D721Med (cell line): ENCODE results near the gene TMEM141.
"Not testable (repeated sequence)": the region's sequence is repeated elsewhere in the genome, so short reads cannot be mapped to it uniquely, and the experiment has no call there.

Experiments used
- DNase-seq: peaks from one replicate; pipeline ENCODE4 v3.0.0; 2011; ENCODE audit warnings: low spot score; ENCODE audit not compliant: insufficient read length
- FAIRE-seq: peaks from 2 replicates; lab custom pipeline; 2011; peaks lifted over from hg19 to GRCh38; lab: Jason Lieb, UNC
- CTCF ChIP-seq: IDR thresholded peaks from 2 replicates; pipeline ENCODE4 v1.5.1; 2012; ENCODE audit warnings: mild to moderate bottlenecking, control low read depth; ENCODE audit not compliant: insufficient read depth; ENCODE audit errors: missing control alignments

Gene TMEM141

DNA sequence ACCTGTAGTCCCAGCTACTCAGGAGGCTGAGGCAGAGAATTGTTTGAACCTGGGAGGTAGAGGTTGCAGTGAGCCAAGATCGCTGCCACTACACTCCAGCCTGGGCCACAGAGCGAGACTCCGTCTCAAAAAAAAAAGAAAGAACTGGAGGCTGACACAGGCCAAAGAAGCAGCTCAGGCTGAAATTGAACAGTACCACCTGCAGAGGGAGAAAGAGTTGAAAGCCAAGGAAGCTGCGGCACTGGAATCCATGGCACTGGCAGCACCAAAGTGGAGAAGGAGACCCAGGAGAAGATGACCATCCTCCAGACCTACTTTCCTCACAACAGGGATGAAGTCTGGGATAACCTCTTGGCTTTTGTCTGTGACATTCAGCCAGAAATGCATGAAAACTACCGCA lies 11.3 kb upstream of the TMEM141 start:
- DNase-seq, result no peak
- no peak for TF ChIP-seq CTCF
- no peak for FAIRE-seq

GRCh38 chr9:136782452-136782851 lies 8.7 kb upstream of the TMEM141 start:
- no peak for TF ChIP-seq CTCF
- DNase-seq, result no peak
- FAIRE-seq, result no peak

DNA sequence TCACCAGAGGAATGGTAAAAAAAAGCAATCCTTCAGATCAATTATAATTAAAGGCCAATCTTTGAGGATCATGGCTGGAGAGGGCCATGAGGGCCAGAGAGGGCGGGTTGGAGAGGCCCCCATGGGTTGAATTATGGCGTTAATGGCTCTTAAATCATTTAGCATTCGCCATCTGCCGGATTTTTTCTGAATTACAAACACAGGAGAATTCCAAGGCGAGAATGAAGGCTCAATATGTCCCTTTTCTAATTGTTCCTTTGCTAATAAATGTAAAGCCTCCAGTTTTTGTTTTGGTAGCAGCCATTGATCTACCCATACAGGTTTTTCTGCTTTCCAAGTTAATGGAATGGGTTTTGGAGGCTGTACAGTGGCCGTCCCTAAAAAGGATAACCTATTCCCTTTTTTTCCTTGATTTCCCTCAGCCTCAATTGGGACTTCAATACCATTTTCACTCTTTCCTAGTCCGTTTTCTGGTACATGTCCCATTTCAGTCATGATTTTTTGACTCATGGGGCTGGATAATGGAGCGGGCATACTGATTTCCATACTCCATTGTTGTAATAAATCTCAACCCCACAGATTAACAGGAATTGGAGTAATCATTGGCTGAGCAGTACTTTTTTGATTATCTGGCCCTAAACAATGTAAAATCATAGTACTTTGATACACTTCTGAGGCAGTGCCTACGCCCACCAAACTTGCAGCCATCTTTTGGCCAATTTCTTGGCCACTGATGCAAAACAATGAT lies 6.7 kb upstream of the TMEM141 start:
- DNase-seq (no peak), FAIRE-seq (no peak)
- TF ChIP-seq CTCF, result peak; percentile 41

DNA sequence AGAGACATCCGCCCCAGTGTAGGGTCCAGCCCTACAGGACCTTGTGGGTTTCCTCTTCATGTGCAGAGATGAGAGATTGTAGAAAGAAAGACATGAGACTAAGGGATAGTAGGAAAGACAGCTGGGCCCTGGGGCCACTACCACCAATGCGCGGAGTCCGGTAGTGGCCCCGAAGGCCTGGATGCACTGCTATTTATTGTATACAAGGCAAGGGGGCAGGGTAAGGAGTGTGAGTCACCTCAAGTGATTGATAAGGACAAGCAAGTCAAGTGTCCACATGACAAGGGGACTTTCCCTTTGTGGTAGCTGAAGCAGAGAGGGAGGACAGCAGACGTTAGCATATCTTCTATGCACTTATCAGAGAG lies 6.2 kb upstream of the TMEM141 start:
- FAIRE-seq (no peak), DNase-seq (no peak)
- TF ChIP-seq CTCF, result no peak

DNA sequence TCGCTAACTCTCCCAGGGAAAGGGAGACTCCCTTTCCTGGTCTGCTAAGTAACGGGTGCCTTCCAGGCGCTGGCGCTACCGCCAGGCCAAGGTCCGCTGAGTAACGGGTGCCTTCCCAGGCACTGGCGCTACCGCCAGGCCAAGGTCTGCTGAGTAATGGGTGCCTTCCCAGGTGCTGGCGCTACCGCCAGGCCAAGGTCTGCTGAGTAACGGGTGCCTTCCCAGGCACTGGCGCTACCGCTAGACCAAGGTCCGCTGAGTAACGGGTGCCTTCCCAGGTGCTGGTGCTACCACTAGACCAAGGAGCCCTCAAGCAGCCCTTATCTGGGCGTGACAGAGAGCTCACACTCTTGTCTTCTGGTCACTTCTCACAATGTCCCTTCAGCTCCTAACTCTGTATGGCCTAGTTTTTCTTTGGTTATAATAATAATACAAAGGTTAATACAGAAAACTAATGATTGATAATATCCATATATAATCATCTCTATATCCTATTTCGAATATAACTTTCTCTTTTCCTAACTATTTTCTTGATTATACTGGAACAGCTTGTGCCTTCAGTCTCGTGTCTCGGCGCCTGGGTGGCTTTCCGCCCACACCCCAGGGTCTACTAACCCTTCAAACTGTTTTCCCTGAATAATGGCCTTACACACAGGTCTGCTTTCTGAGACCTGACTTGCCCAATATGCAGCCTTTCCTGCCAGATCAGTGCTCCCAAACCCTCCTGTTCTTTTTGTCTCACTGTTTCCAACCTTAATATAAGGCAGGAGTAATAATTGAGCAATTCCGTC lies 5.4 kb upstream of the TMEM141 start:
- FAIRE-seq, DNase-seq: not testable (repeated sequence)

GRCh38 chr9:136786451-136786850 lies 4.7 kb upstream of the TMEM141 start:
- FAIRE-seq (no peak), DNase-seq (no peak)
- no peak for TF ChIP-seq CTCF

DNA sequence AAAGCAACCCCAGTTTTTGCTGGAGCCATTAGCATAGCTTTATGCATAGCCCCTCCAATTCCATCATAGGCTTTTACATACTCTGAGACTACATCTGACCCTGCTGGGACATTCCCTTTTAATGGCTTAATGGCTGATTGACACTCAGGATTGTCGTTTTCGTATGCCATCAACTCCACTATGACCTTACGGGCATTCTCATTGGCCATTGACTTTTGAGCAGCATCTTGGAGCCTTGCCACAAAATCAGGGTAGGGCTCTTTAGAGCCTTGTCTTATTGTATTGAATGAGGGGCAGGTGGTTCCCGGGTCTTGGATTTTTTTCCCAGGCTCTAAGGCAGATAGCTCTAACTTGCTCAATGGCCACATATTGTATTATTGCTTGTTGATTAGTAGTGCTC lies 4.2 kb upstream of the TMEM141 start:
- not testable (repeated sequence) for FAIRE-seq, DNase-seq

DNA sequence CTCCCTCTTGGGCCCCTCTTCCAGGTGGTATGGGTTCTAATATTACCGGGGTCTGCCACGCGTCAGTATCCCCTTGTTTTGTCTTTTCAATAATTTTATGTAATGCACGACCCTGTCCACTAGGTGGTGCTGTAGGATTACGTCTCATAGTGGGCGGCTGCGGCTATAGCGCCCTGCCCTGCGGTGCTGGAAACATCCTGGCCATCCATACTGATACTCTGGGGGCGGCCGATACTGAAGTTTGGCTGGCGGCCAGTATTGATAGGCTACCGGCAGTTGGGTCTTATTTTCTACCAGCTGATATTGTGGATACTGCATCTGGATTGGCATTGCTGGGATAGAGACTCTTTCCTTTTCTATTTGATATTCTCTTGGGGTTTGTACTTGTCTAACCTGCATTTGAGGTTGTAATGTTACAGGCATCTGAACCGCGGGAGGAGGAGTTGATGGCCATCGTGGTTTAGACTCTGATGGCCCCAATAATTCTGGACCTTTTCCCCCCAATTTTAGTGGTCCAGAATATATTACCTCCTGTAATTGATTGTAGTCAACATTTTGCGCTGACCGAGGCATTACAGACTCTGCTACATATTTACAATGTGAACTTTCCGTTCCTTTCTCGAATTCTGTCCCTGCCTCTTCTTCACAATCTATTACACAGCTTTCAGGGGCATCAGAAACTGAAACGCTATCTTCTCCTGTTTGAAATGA lies 3.3 kb upstream of the TMEM141 start:
- FAIRE-seq, result no peak
- peak; percentile 96 for TF ChIP-seq CTCF
- DNase-seq, result no peak

DNA sequence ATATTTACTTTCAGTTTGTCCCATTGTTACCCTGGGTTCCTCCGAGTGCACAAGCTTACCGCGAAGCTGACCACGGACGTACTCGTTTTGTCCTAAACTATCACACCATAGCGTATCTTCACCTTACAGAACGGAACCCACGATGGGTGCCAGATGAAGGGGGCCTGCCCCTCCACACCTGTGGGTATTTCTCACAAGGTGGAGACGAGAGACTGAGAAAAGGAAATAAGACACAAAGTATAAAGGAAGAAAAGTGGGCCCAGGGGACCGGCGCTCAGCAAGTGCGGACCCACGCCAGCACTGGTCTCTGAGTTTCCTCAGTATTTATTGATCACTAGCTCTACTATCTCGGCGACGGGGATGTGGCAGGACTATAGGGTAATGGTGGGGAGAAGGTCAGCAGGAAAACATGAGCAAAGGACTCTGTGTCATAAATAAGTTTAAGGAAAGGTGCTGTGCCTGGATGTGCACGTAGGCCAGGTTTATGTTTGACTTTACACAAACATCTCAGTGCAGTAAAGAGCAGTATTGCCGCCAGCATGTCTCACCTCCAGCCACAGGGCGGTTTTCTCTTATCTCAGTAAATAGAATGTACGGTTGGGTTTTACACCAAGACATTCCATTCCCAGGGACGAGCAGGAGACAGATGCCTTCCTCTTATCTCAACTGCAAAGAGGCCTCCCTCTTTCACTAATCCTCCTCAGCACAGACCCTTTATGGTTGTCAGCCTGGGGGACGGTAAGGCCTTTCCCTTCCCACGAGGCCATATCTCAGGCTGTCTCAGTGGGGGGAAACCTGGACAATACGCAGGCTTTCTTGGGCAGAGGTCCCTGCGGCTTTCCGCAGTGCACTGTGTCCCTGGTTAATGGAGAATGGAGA lies 2.3 kb upstream of the TMEM141 start:
- not testable (repeated sequence) for DNase-seq, FAIRE-seq
